ENCODE data around the gene RFX6. TPM values are rescaled to one million over a fixed set of nuclear protein-coding genes. Genes with fewer than 3 reads are reported as not detected.

The RFX6 gene
- total RNA-seq, 1 experiment from 2014 or later: not detected

GRCh38 chr6:116895935-116896334 is 18.9 kb downstream of the RFX6 start:
- Histone ChIP-seq H3T11ph (ENCODE audit: low read length) (no peak overlapping the region), H3K9me3 (ENCODE audit: control insufficient read depth, low read depth, low read length) (no peaks in the 10 kb centered on the region), H4K5ac (ENCODE audit: insufficient read length, low read depth, low read length) (no peak overlapping the region), H4K8ac (replicated peaks; ENCODE audit: insufficient read length, low read depth, low read length) (no peak overlapping the region), H2BK20ac (ENCODE audit: low read depth, low read length, poor library complexity, severe bottlenecking) (no peak overlapping the region), H2BK5ac (ENCODE audit: insufficient read length, low read length) (no peak overlapping the region), H4K91ac (ENCODE audit: insufficient read length, low read depth, low read length) (no peak overlapping the region), H2BK12ac (ENCODE audit: insufficient read length, low read depth, low read length) (no peak overlapping the region), H3K79me2 (ENCODE audit: insufficient read depth, low read length) (0 out of 2 replicates have a peak, but pooled peaks cover 2% of the 10 kb centered on the region), H3K14ac (ENCODE audit: insufficient read depth, low read length) (no peak overlapping the region), H2BK120ac (ENCODE audit: low read depth, low read length, poor library complexity, severe bottlenecking) (no peak overlapping the region), H3K9ac (ENCODE audit: extremely low read depth, insufficient read length, low read length) (no peak overlapping the region), H2AK5ac (ENCODE audit: insufficient read length, low read length) (no peak overlapping the region), H3K4me2 (ENCODE audit: insufficient read depth, insufficient read length, low read length) (no peak overlapping the region), H3K79me1 (ENCODE audit: insufficient read depth, low read depth, low read length, poor library complexity, severe bottlenecking) (no peaks in the 10 kb centered on the region), H2BK15ac (ENCODE audit: low read depth, low read length) (no peak overlapping the region), H4K20me1 (ENCODE audit: control insufficient read depth, insufficient read depth, insufficient read length) (no peaks in the 10 kb centered on the region), H3K23me2 (ENCODE audit: insufficient read length, low read depth, low read length, poor library complexity, severe bottlenecking) (no peaks in the 10 kb centered on the region), H3K4me1 (ENCODE audit: insufficient read depth, low read length) (no peaks in the 10 kb centered on the region), H3K56ac (ENCODE audit: insufficient read length, low read depth, low read length) (no peak overlapping the region), H3K18ac (ENCODE audit: insufficient read length, low read depth, low read length) (no peak overlapping the region), H3K27ac (ENCODE audit: insufficient read length, low read depth, low read length) (no peak overlapping the region), H3K27me3 (ENCODE audit: insufficient read depth, low read length) (no peaks in the 10 kb centered on the region), H3K4ac (ENCODE audit: low read depth, low read length) (no peak overlapping the region), H3K23ac (ENCODE audit: insufficient read length, low read depth, low read length) (no peak overlapping the region), H2AFZ (ENCODE audit: low read length) (no peak overlapping the region)
- TF ChIP-seq CTCF (conservative IDR thresholded peaks at IDR 0.05): no peak
- no peaks in the 10 kb centered on the region for H3K9me3 Mint-ChIP-seq
- no CpG with 5 or more reads among the region's 2 CpGs for WGBS (ENCODE audit: extremely low coverage, insufficient read length, low lambda C conversion rate)
- no peaks in the 10 kb centered on the region for H3K4me1 Mint-ChIP-seq
- no peak overlapping the region for H3K27ac Mint-ChIP-seq
- peaks cover 1% of the 10 kb centered on the region; the same call in 1 of the 2 replicates for H3K27me3 Mint-ChIP-seq (ENCODE audit: low read depth)
- H3K36me3 Mint-ChIP-seq (ENCODE audit: insufficient read depth in 1 of 3, low read depth in 3 of 3): no peaks in the 10 kb centered on the region
- DNase-seq: no peak
- H3K4me3 Mint-ChIP-seq: no peak overlapping the region

All from H9 (cell line).